Renal pelvis (tissue), 12 donors: ENCODE measurements around the gene AFF2. TPM values are rescaled to one million over a fixed set of nuclear protein-coding genes. Genes with fewer than 3 reads are reported as not detected.

Experiments
- DNase-seq: peaks from one replicate; pipeline ENCODE4 v3.0.0-alpha.2; 2013
- long read RNA-seq, 16 experiments: transcript quantifications; one replicate each; lab custom pipeline, GENCODE V29; 2026
- polyA plus RNA-seq, 3 donors: library from polyadenylated mRNA; unstranded; fragments of 120-200 nt; gene quantifications; one replicate each; pipeline ENCODE4 v1.2.1, GENCODE V29; 2013; ENCODE audit not compliant: insufficient read length in 3 of 3

The AFF2 gene
- 1 to 10 TPM; 4.0 to 4.7 (median 4.2) TPM for polyA plus RNA-seq
- long read RNA-seq, donor 1, result 0 reads
- long read RNA-seq, donor 2, result 0 reads
- long read RNA-seq, donor 3, result 0 reads
- long read RNA-seq, donor 4, result 0 reads
- long read RNA-seq, donor 5, result 0 reads
- long read RNA-seq, donor 6, result 0 reads
- long read RNA-seq, donor 7, result 0 reads
- long read RNA-seq, donor 8, result 0 reads
- long read RNA-seq, donor 9, result 0 reads
- long read RNA-seq, donor 10, result 0 reads
- long read RNA-seq, donor 11, result 0 reads
- long read RNA-seq, donor 12, result 0 reads
- long read RNA-seq, donor 13, result 0 reads
- long read RNA-seq, donor 14, result 0 reads
- long read RNA-seq, donor 15, result 0 reads
- long read RNA-seq, donor 16, result 0 reads

GRCh38 chrX:148500423-148501385, at the start of gene AFF2:
AFF2 (plus strand) TSS chrX:148500617; CDS start chrX:148501098, 481 bp downstream.
- DNase-seq, result peak; percentile 35

GRCh38 chrX:148457279-148457678, 43.1 kb upstream of the AFF2 start:
- no peak for DNase-seq

GRCh38 chrX:148459343-148459742, 41.1 kb upstream of the AFF2 start:
- DNase-seq, result no peak

- DNase-seq, result no peak
Observed at GRCh38 chrX:148466292-148466691, 34.1 kb upstream of the AFF2 start.

- no peak for DNase-seq
Observed at GRCh38 chrX:148470324-148470723, 30.1 kb upstream of the AFF2 start.

- DNase-seq, result no peak
Observed at GRCh38 chrX:148474030-148474429, 26.4 kb upstream of the AFF2 start.

- no peak for DNase-seq
Observed at GRCh38 chrX:148492057-148492456, 8.4 kb upstream of the AFF2 start.

- DNase-seq, result no peak
Observed at GRCh38 chrX:148495176-148495575, 5.2 kb upstream of the AFF2 start.

- DNase-seq, result no peak
Observed at GRCh38 chrX:148498067-148498466, 2.4 kb upstream of the AFF2 start.

- no peak for DNase-seq
Observed at GRCh38 chrX:148499638-148500422, 587 bp upstream of the AFF2 start.

- DNase-seq, result no peak
Observed at GRCh38 chrX:148501386-148502066, 1.1 kb downstream of the AFF2 start.

GRCh38 chrX:148504506-148504905, 4.1 kb downstream of the AFF2 start:
- peak; percentile 34 for DNase-seq

- peak; percentile 22 for DNase-seq
Observed at GRCh38 chrX:148507418-148507817, 7.0 kb downstream of the AFF2 start.

GRCh38 chrX:148512453-148512852, 12.0 kb downstream of the AFF2 start:
- no peak for DNase-seq

- no peak for DNase-seq
Observed at GRCh38 chrX:148513661-148514060, 13.2 kb downstream of the AFF2 start.

- no peak for DNase-seq
Observed at GRCh38 chrX:148517176-148517575, 16.8 kb downstream of the AFF2 start.

- DNase-seq, result no peak
Observed at GRCh38 chrX:148522006-148522405, 21.6 kb downstream of the AFF2 start.

- no peak for DNase-seq
Observed at GRCh38 chrX:148523303-148524080, 23.1 kb downstream of the AFF2 start.

GRCh38 chrX:148530464-148531077, 30.2 kb downstream of the AFF2 start:
- DNase-seq, result no peak

GRCh38 chrX:148534291-148534690, 33.9 kb downstream of the AFF2 start:
- no peak for DNase-seq
